GM23338 (cell line): ENCODE results near the gene LRRC17. TPM values are rescaled to one million over a fixed set of nuclear protein-coding genes. Genes with fewer than 3 reads are reported as not detected.

Experiments
- ATAC-seq: fragments of 200-7000 bp; cut with Tn5 transposase; 3 replicates; pipeline ENCODE4 v1.9.1; 2020
- DNase-seq: peaks from one replicate; pipeline ENCODE4 v3.0.0-alpha.2; 2015; ENCODE audit warnings: low spot score
- H2AFZ ChIP-seq: fragments of 200-600 bp; sonication (generic); 2 replicates; pipeline ENCODE4 v1.8.0; 2016; ENCODE audit warnings: antibody characterized with exemption, mild to moderate bottlenecking, moderate library complexity
- H3F3A ChIP-seq: fragments of 200-600 bp; sonication (generic); replicated peaks from 2 replicates; pipeline ENCODE4 v1.8.0; 2017; ENCODE audit warnings: antibody characterized with exemption, mixed run types, low read depth
- H3K27ac ChIP-seq: fragments of 200-600 bp; sonication (generic); 2 replicates; pipeline ENCODE4 v1.6.1; 2016; ENCODE audit warnings: low read depth
- H3K27me3 ChIP-seq: fragments of 200-600 bp; sonication (generic); 2 replicates; pipeline ENCODE4 v1.8.0; 2016; ENCODE audit warnings: mild to moderate bottlenecking, mixed run types, moderate library complexity; ENCODE audit not compliant: insufficient read depth
- H3K36me3 ChIP-seq: fragments of 200-600 bp; sonication (generic); 2 replicates; pipeline ENCODE4 v1.8.0; 2016; ENCODE audit warnings: mild to moderate bottlenecking; ENCODE audit not compliant: insufficient read depth
- H3K4me1 ChIP-seq: fragments of 200-600 bp; sonication (generic); 2 replicates; pipeline ENCODE4 v1.8.0; 2016; ENCODE audit warnings: mild to moderate bottlenecking, moderate library complexity; ENCODE audit not compliant: insufficient read depth
- H3K4me2 ChIP-seq: fragments of 200-600 bp; sonication (generic); 2 replicates; pipeline ENCODE4 v1.7.1; 2017; ENCODE audit warnings: mixed run types
- H3K4me3 ChIP-seq: fragments of 200-600 bp; sonication (generic); 2 replicates; pipeline ENCODE4 v1.6.1; 2016; ENCODE audit warnings: mixed run types
- H3K79me2 ChIP-seq: fragments of 200-600 bp; sonication (generic); replicated peaks from 2 replicates; pipeline ENCODE4 v1.8.0; 2017; ENCODE audit warnings: mild to moderate bottlenecking; ENCODE audit not compliant: insufficient read depth
- H3K9me2 ChIP-seq: fragments of 200-600 bp; sonication (generic); 2 replicates; pipeline ENCODE4 v1.8.0; 2017; ENCODE audit not compliant: insufficient read depth
- H4K20me1 ChIP-seq: fragments of 200-600 bp; sonication (generic); replicated peaks from 2 replicates; pipeline ENCODE4 v1.8.0; 2017; ENCODE audit warnings: mild to moderate bottlenecking; ENCODE audit not compliant: insufficient read depth
- H3K27ac Mint-ChIP-seq: 2 replicates; pipeline ENCODE4 v1.8.0; 2020; ENCODE audit warnings: inconsistent platforms, mild to moderate bottlenecking, moderate library complexity, mixed read lengths
- H3K27me3 Mint-ChIP-seq: 3 replicates; pipeline ENCODE4 v1.8.0; 2022; ENCODE audit warnings: low read depth, mild to moderate bottlenecking, moderate library complexity, mixed read lengths, inconsistent platforms; ENCODE audit not compliant: insufficient read depth, poor library complexity
- H3K36me3 Mint-ChIP-seq: 3 replicates; pipeline ENCODE4 v1.8.0; 2021; ENCODE audit warnings: low read depth, mild to moderate bottlenecking, inconsistent platforms, moderate library complexity, mixed read lengths
- H3K4me1 Mint-ChIP-seq: 3 replicates; pipeline ENCODE4 v1.8.0; 2020; ENCODE audit warnings: mild to moderate bottlenecking, inconsistent platforms, mixed read lengths
- H3K4me3 Mint-ChIP-seq: 3 replicates; pipeline ENCODE4 v1.8.0; 2021; ENCODE audit warnings: moderate library complexity, mild to moderate bottlenecking, inconsistent platforms, mixed read lengths
- H3K9me3 Mint-ChIP-seq: 3 replicates; pipeline ENCODE4 v1.8.0; 2020; ENCODE audit warnings: moderate library complexity, mild to moderate bottlenecking, inconsistent platforms, mixed read lengths
- CREB1 ChIP-seq: fragments of 250-450 bp; sonication (Bioruptor Pico); IDR thresholded peaks from 2 replicates; pipeline ENCODE4 v1.5.0; 2020; ENCODE audit warnings: low read depth, mild to moderate bottlenecking, moderate library complexity
- JUNB ChIP-seq: IDR thresholded peaks from one replicate; pipeline ENCODE4 v1.6.1; 2016; ENCODE audit warnings: antibody characterized with exemption; ENCODE audit not compliant: unreplicated experiment
- NANOG ChIP-seq: IDR thresholded peaks from 2 replicates; pipeline ENCODE4 v1.6.1; 2016; ENCODE audit warnings: antibody characterized with exemption, borderline replicate concordance
- POLR2AphosphoS5 ChIP-seq: IDR thresholded peaks from 2 replicates; pipeline ENCODE4 v1.6.1; 2016; ENCODE audit warnings: antibody characterized with exemption, low read depth
- REST ChIP-seq: IDR thresholded peaks from one replicate; pipeline ENCODE4 v1.6.1; 2018; ENCODE audit warnings: antibody characterized with exemption; ENCODE audit not compliant: unreplicated experiment
- STAT1 ChIP-seq: IDR thresholded peaks from one replicate; pipeline ENCODE4 v1.6.1; 2016; ENCODE audit warnings: antibody characterized with exemption; ENCODE audit not compliant: unreplicated experiment
- polyA plus RNA-seq: library from polyadenylated mRNA; unstranded; fragments of >200 nt; fragmentation: Nextera tagmentation; extraction: Ambion mirVana; gene quantifications from 2 replicates; pipeline ENCODE4 v1.2.1, GENCODE V29; 2016
- total RNA-seq: library from RNA; depleted of rRNA; stranded (reverse); fragments of >200 nt; shearing (Covaris generic); gene quantifications from 2 replicates; pipeline ENCODE4 v1.2.3, GENCODE V29; 2014
- TF ChIP-seq, protein P1 (sequence below): fragments of 250-450 bp; sonication (Bioruptor Pico); IDR thresholded peaks from 2 replicates; pipeline ENCODE4 v1.5.0; 2020; ENCODE audit warnings: mild to moderate bottlenecking, moderate library complexity

Gene LRRC17
- total and polyA plus RNA-seq, 2 experiments from 2014 or later: 2.8 to 3.1 TPM

GRCh38 chr7:102942868-102943267 lies 30.1 kb downstream of the LRRC17 start (continued):
- TF ChIP-seq, protein P1, sequence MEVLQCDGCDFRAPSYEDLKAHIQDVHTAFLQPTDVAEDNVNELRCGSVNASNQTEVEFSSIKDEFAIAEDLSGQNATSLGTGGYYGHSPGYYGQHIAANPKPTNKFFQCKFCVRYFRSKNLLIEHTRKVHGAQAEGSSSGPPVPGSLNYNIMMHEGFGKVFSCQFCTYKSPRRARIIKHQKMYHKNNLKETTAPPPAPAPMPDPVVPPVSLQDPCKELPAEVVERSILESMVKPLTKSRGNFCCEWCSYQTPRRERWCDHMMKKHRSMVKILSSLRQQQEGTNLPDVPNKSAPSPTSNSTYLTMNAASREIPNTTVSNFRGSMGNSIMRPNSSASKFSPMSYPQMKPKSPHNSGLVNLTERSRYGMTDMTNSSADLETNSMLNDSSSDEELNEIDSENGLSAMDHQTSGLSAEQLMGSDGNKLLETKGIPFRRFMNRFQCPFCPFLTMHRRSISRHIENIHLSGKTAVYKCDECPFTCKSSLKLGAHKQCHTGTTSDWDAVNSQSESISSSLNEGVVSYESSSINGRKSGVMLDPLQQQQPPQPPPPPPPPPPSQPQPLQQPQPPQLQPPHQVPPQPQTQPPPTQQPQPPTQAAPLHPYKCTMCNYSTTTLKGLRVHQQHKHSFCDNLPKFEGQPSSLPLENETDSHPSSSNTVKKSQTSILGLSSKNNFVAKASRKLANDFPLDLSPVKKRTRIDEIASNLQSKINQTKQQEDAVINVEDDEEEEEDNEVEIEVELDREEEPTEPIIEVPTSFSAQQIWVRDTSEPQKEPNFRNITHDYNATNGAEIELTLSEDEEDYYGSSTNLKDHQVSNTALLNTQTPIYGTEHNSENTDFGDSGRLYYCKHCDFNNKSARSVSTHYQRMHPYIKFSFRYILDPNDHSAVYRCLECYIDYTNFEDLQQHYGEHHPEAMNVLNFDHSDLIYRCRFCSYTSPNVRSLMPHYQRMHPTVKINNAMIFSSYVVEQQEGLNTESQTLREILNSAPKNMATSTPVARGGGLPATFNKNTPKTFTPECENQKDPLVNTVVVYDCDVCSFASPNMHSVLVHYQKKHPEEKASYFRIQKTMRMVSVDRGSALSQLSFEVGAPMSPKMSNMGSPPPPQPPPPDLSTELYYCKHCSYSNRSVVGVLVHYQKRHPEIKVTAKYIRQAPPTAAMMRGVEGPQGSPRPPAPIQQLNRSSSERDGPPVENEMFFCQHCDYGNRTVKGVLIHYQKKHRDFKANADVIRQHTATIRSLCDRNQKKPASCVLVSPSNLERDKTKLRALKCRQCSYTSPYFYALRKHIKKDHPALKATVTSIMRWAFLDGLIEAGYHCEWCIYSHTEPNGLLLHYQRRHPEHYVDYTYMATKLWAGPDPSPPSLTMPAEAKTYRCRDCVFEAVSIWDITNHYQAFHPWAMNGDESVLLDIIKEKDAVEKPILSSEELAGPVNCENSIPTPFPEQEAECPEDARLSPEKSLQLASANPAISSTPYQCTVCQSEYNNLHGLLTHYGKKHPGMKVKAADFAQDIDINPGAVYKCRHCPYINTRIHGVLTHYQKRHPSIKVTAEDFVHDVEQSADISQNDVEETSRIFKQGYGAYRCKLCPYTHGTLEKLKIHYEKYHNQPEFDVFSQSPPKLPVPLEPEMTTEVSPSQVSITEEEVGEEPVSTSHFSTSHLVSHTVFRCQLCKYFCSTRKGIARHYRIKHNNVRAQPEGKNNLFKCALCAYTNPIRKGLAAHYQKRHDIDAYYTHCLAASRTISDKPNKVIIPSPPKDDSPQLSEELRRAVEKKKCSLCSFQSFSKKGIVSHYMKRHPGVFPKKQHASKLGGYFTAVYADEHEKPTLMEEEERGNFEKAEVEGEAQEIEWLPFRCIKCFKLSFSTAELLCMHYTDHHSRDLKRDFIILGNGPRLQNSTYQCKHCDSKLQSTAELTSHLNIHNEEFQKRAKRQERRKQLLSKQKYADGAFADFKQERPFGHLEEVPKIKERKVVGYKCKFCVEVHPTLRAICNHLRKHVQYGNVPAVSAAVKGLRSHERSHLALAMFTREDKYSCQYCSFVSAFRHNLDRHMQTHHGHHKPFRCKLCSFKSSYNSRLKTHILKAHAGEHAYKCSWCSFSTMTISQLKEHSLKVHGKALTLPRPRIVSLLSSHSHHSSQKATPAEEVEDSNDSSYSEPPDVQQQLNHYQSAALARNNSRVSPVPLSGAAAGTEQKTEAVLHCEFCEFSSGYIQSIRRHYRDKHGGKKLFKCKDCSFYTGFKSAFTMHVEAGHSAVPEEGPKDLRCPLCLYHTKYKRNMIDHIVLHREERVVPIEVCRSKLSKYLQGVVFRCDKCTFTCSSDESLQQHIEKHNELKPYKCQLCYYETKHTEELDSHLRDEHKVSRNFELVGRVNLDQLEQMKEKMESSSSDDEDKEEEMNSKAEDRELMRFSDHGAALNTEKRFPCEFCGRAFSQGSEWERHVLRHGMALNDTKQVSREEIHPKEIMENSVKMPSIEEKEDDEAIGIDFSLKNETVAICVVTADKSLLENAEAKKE: no peak
- TF ChIP-seq CREB1: no peak
- no peak for TF ChIP-seq STAT1
- no peak for TF ChIP-seq POLR2AphosphoS5
- no peak for TF ChIP-seq JUNB

- Mint-ChIP-seq H3K36me3 (no peaks in the 10 kb centered on the region), H3K9me3 (no peaks in the 10 kb centered on the region), H3K27ac (0 out of 2 replicates have a peak overlapping the region, but pooled peaks have one; percentile 8), H3K4me3 (peak overlapping the region; percentile 12), H3K27me3 (peaks cover 1% of the 10 kb centered on the region), H3K4me1 (peaks cover 44% of the 10 kb centered on the region)
- Histone ChIP-seq H3K27me3 (no peaks in the 10 kb centered on the region), H3K4me1 (peaks cover 46% of the 10 kb centered on the region), H4K20me1 (no peaks in the 10 kb centered on the region), H3K27ac (no peak overlapping the region), H3K4me2 (peak overlapping the region; percentile 33), H2AFZ (no peak overlapping the region), H3K79me2 (no peaks in the 10 kb centered on the region), H3K36me3 (no peaks in the 10 kb centered on the region), H3K4me3 (peak overlapping the region; percentile 25; the same call in 1 of the 2 replicates), H3K9me2 (no peaks in the 10 kb centered on the region), H3F3A (no peaks in the 10 kb centered on the region)
- peak; percentile 54 for ATAC-seq
- TF ChIP-seq NANOG: peak; percentile 84
- no peak for TF ChIP-seq REST
- peak; percentile 53 for DNase-seq
Observed at GRCh38 chr7:102943423-102944169, 30.8 kb downstream of the LRRC17 start.
